Stomach (tissue), 4 donors: Measurements from ENCODE around the gene NTM.

Source experiments
- CTCF ChIP-seq, 7 experiments: fragments of 450-650 bp in 4 of 7; fragments of 200-600 bp in 3 of 7; sonication (generic) in 3 of 7; IDR thresholded peaks; one replicate each; pipeline ENCODE4 v1.5.1; 2016 to 2019; ENCODE audit warnings: antibody characterized with exemption in 7 of 7, control low read depth in 2 of 7, mild to moderate bottlenecking in 1 of 7
- POLR2AphosphoS5 ChIP-seq, 3 donors: sonication (generic); formaldehyde crosslinking; IDR thresholded peaks; one replicate each; pipeline ENCODE4 v1.6.1; 2016; ENCODE audit warnings: antibody characterized with exemption in 3 of 3

- TF ChIP-seq CTCF (IDR thresholded peaks at IDR 0.05) (no peak), POLR2AphosphoS5 (IDR thresholded peaks at IDR 0.05) (no peak)
Observed at GRCh38 chr11:131764126-131764525, 393.7 kb downstream of the NTM start.
